Kidney (tissue), 14 donors: ENCODE data around the gene RBBP5. TPM values are rescaled to one million over a fixed set of nuclear protein-coding genes. Genes with fewer than 3 reads are reported as not detected.

Source experiments
- DNase-seq, 5 donors: peaks; one replicate each; pipeline ENCODE4 v3.0.0-alpha.2; 2013 to 2020
- FAIRE-seq: peaks from 2 replicates; lab custom pipeline; 2012; peaks lifted over from hg19 to GRCh38; lab: Jason Lieb, UNC
- H3K27ac ChIP-seq, 2 donors: one replicate each; pipeline ENCODE4 v1.7.0; 2013; ENCODE audit warnings: low read depth in 2 of 2, low read length in 2 of 2, inconsistent platforms in 1 of 2
- H3K27me3 ChIP-seq: one replicate; pipeline ENCODE4 v1.7.1; 2013; ENCODE audit warnings: low read length, inconsistent platforms; ENCODE audit not compliant: control insufficient read depth, insufficient read depth
- H3K36me3 ChIP-seq, 3 donors: one replicate each; pipeline versions ENCODE4 v1.7.0 to v1.7.1; 2013; ENCODE audit warnings: low read length in 3 of 3, control low read depth in 1 of 3, inconsistent platforms in 1 of 3; ENCODE audit not compliant: insufficient read depth in 3 of 3, control insufficient read depth in 2 of 3
- H3K4me1 ChIP-seq, 3 donors: one replicate each; pipeline versions ENCODE4 v1.7.0 to v1.7.1; 2013; ENCODE audit warnings: low read length in 3 of 3, inconsistent platforms in 1 of 3, low read depth in 1 of 3; ENCODE audit not compliant: control insufficient read depth in 2 of 3, insufficient read depth in 2 of 3
- H3K4me3 ChIP-seq, 3 donors: one replicate each; pipeline versions ENCODE4 v1.7.0 to v1.8.1; 2013; ENCODE audit warnings: low read length in 3 of 3, control low read depth in 1 of 3, inconsistent platforms in 1 of 3
- H3K9ac ChIP-seq, 3 donors: one replicate each; pipeline versions ENCODE4 v1.7.0 to v1.7.1; 2013; ENCODE audit warnings: low read length in 3 of 3, control low read depth in 1 of 3, inconsistent platforms in 1 of 3
- H3K9me3 ChIP-seq, 3 donors: one replicate each; pipeline versions ENCODE4 v1.7.0 to v1.7.1; 2013; ENCODE audit warnings: low read length in 3 of 3, control low read depth in 1 of 3, inconsistent platforms in 1 of 3; ENCODE audit not compliant: control insufficient read depth in 2 of 3, insufficient read depth in 1 of 3
- intact Hi-C: fragments of 100-400 bp; cut with DNase I; formaldehyde crosslinking; loops from one replicate; pipeline ENCODE4 v1.11.1; 2022
- polyA plus RNA-seq: library from polyadenylated mRNA; stranded (reverse); fragments of 350-450 nt; fragmentation: Illumina TruSeq; extraction: RNeasy Lipid Tissue Mini Kit (QIAGEN cat#74804); gene quantifications from one replicate; pipeline ENCODE4 v1.2.3, GENCODE V29; 2014; ENCODE audit warnings: low read depth, low replicate concordance; ENCODE audit not compliant: insufficient read depth
- total RNA-seq: library from RNA; stranded (reverse); fragmentation: NEBNext Ultra II Directional; extraction: Animal tissue kit (Norgen Biotek cat#: 25700); gene quantifications from one replicate; pipeline ENCODE4 v1.2.1, GENCODE V29; 2021
- TF ChIP-seq, protein P1 (sequence below): IDR thresholded peaks from 3 replicates; pipeline ENCODE4 v1.5.1; 2012; ENCODE audit warnings: mild to moderate bottlenecking, moderate library complexity, borderline replicate concordance; ENCODE audit not compliant: insufficient read depth; ENCODE audit errors: extremely low read depth
- donor health status: control.
- donor health status: control.
- donor health status: control.
- donor health status: control.
- donor health status: control.
- donor health status: DM: yes; HTN: yes; CAD: no.
- donor health status: Normal renal cell carcinoma (clear cell type).

RBBP5 gene
- total and polyA plus RNA-seq, 2 donors from 2014 or later: 6.8 to 18.2 TPM

DNA sequence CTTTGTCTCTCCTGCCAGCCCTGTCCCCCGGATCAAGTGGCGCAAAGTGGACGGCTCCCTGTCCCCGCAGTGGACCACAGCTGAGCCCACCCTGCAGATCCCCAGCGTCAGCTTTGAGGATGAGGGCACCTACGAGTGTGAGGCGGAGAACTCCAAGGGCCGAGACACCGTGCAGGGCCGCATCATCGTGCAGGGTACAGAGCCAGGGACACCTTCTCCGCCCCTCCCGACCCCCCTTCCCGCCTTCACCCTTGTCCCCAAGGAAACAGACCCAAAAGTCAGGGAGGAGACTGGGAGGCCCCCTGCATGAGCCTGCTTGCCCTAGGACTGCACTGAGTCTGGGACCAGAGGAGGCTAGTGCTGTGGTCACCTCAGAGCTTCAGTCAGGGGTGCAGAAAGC, 60.6 kb downstream of the RBBP5 start:
- FAIRE-seq: no peak
- Histone ChIP-seq H3K9ac (no peak overlapping the region), H3K9me3 (no peaks in the 10 kb centered on the region), H3K4me3 (no peak overlapping the region), H3K27me3 (no peaks in the 10 kb centered on the region), H3K36me3 (no peaks in the 10 kb centered on the region), H3K4me1 (peaks cover 0 to 10% (median 0%) of the 10 kb centered on the region in 3 donors), H3K27ac (no peak overlapping the region)
- no peak for DNase-seq
- intact Hi-C loops: loop anchor here (10.0 kb wide), 1 partner anchor 86 kb away; no protein-coding TSS in a partner anchor
- TF ChIP-seq, protein P1, sequence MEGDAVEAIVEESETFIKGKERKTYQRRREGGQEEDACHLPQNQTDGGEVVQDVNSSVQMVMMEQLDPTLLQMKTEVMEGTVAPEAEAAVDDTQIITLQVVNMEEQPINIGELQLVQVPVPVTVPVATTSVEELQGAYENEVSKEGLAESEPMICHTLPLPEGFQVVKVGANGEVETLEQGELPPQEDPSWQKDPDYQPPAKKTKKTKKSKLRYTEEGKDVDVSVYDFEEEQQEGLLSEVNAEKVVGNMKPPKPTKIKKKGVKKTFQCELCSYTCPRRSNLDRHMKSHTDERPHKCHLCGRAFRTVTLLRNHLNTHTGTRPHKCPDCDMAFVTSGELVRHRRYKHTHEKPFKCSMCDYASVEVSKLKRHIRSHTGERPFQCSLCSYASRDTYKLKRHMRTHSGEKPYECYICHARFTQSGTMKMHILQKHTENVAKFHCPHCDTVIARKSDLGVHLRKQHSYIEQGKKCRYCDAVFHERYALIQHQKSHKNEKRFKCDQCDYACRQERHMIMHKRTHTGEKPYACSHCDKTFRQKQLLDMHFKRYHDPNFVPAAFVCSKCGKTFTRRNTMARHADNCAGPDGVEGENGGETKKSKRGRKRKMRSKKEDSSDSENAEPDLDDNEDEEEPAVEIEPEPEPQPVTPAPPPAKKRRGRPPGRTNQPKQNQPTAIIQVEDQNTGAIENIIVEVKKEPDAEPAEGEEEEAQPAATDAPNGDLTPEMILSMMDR: no peak

DNA sequence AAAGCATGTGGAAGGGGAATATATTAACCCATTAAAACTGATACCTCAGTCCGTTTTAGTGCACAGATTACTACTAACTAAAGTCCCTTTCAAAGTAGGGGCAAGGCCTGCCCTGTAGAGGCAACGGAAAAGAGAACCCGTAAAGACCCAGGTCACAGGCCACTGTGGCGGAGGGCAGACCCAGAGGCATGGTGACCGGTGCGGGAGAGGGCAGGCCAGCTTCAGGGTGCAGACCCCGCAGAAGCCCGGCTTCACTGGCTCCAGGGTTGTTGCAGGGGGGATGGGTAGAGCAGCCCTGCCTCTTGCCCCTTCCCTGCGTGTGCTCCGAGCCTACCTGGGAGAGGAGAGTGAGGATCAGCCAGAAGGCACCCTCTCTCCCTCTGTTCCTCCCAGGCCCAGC, 61.0 kb downstream of the RBBP5 start:
- H3K27me3 ChIP-seq: no peaks in the 10 kb centered on the region
- TF ChIP-seq, protein P1: no peak
- H3K9me3 ChIP-seq: no peaks in the 10 kb centered on the region
- no peaks in the 10 kb centered on the region for H3K36me3 ChIP-seq
- H3K9ac ChIP-seq: no peak overlapping the region
- no peak overlapping the region for H3K4me3 ChIP-seq
- intact Hi-C loops: loop anchor here (10.0 kb wide), 1 partner anchor 86 kb away; no protein-coding TSS in a partner anchor
- FAIRE-seq (no peak), DNase-seq (no peak)
- no peak overlapping the region for H3K27ac ChIP-seq
- peaks cover 0 to 10% (median 0%) of the 10 kb centered on the region in 3 donors for H3K4me1 ChIP-seq

DNA sequence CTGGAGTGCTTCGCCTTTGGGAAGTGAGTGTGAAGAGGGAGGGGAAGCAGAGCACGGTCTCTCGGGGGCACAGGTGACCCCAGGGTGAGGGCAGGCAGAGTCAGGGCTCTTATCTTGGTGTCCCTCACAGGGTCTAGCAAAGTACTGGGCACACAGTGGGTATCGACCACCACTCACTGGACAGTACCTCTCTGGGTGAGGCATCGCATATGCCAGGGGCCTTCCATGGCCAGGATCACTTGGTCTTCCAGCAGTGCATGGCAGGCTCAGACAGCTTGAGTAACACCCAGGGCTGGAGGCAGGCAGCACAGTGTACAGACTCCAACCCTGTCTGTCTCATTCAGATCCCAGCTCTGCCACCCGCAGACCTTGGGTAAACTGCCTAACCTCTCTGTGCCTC, 62.1 kb downstream of the RBBP5 start:
- no peak overlapping the region for H3K9ac ChIP-seq
- TF ChIP-seq, protein P1: no peak
- H3K4me3 ChIP-seq: no peak overlapping the region
- no peaks in the 10 kb centered on the region for H3K9me3 ChIP-seq
- intact Hi-C loops: loop anchor here (10.0 kb wide), 1 partner anchor 85 kb away; no protein-coding TSS in a partner anchor
- DNase-seq: no peak
- no peak overlapping the region for H3K27ac ChIP-seq
- no peak for FAIRE-seq
- no peaks in the 10 kb centered on the region for H3K36me3 ChIP-seq
- no peaks in the 10 kb centered on the region for H3K27me3 ChIP-seq
- H3K4me1 ChIP-seq: peaks cover 0 to 10% (median 0%) of the 10 kb centered on the region in 3 donors

DNA sequence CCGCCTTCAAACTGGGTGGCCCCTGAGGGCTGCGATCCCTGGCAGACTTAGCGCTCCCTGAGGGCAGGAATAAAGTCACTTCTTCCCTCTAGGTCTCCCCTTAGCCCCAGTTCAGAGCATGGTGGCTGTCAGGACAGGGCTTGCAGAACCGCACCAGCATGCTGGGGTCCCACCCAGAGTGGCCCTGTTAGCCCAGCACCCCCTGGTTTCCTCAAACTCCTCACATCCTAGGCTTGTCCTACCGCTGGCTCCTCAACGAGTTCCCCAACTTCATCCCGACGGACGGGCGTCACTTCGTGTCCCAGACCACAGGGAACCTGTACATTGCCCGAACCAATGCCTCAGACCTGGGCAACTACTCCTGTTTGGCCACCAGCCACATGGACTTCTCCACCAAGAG, 62.9 kb downstream of the RBBP5 start:
- no peak for FAIRE-seq

More for the DNA sequence above, 62.9 kb downstream of the RBBP5 start:
- H3K27ac ChIP-seq: no peak overlapping the region
- H3K4me1 ChIP-seq: peaks cover 0 to 10% (median 0%) of the 10 kb centered on the region in 3 donors
- no peaks in the 10 kb centered on the region for H3K27me3 ChIP-seq
- no peaks in the 10 kb centered on the region for H3K36me3 ChIP-seq
- intact Hi-C loops: no loop called here
- no peak for DNase-seq
- TF ChIP-seq, protein P1: no peak
- H3K9ac ChIP-seq: no peak overlapping the region
- H3K9me3 ChIP-seq: no peaks in the 10 kb centered on the region
- H3K4me3 ChIP-seq: no peak overlapping the region
